Muscle layer of duodenum (tissue), 2 donors: ENCODE measurements around the gene SELENON.

Source experiments
- H3K27ac ChIP-seq: one replicate; pipeline ENCODE4 v1.7.0; 2013; ENCODE audit warnings: mild to moderate bottlenecking, low read length
- H3K27me3 ChIP-seq: one replicate; pipeline ENCODE4 v1.7.0; 2013; ENCODE audit warnings: low read depth, mild to moderate bottlenecking, control low read depth, low read length
- H3K36me3 ChIP-seq, 2 donors: one replicate each; pipeline ENCODE4 v1.7.0; 2013; ENCODE audit warnings: low read length in 2 of 2, control low read depth in 1 of 2, mild to moderate bottlenecking in 1 of 2; ENCODE audit not compliant: insufficient read depth in 2 of 2, control insufficient read depth in 1 of 2
- H3K4me1 ChIP-seq, 2 donors: one replicate each; pipeline ENCODE4 v1.7.0; 2013; ENCODE audit warnings: low read length in 2 of 2, mild to moderate bottlenecking in 2 of 2, control low read depth in 1 of 2, moderate library complexity in 1 of 2; ENCODE audit not compliant: insufficient read depth in 2 of 2, control insufficient read depth in 1 of 2
- H3K4me3 ChIP-seq, 2 donors: one replicate each; pipeline ENCODE4 v1.7.0; 2013; ENCODE audit warnings: low read length in 2 of 2, low read depth in 1 of 2, mild to moderate bottlenecking in 1 of 2
- H3K9me3 ChIP-seq, 2 donors: one replicate each; pipeline ENCODE4 v1.7.0; 2013; ENCODE audit warnings: low read length in 2 of 2, control low read depth in 1 of 2, mild to moderate bottlenecking in 1 of 2; ENCODE audit not compliant: control insufficient read depth in 1 of 2
- donor health status: healthy.

SELENON gene

DNA sequence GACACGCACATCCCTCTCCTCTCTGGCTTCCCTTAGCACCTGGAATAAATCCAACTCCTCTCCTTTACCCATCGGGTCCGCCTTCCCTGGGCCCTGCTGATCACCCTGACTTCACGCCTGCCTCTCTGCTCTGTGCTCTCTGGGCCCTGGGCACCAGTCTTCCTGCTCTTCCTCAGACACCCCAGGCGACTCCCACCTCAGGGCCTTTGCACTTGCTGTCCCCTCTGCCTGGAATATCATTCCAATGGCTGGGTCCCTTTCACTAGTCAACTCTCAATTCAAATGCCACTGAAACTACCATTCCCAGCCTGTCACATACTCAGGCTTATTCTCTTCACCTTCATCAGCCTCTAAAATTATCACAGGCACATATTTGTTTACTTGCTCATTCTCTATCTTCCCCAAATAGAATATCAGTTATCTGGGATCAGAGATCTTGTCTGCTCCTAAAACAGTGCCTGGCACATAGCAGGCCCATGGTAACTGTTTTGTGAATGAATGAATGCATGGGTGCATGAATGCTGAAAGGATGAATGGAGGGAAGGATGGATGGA, 27.2 kb upstream of the SELENON start:
- H3K4me1 ChIP-seq = peaks cover 6 to 45% of the 10 kb centered on the region in 2 donors
- H3K27me3 ChIP-seq = no peaks in the 10 kb centered on the region
- H3K4me3 ChIP-seq = no peak overlapping the region
- no peaks in the 10 kb centered on the region for H3K9me3 ChIP-seq
- no peak overlapping the region for H3K27ac ChIP-seq
- peaks cover 3 to 8% of the 10 kb centered on the region in 2 donors for H3K36me3 ChIP-seq

DNA sequence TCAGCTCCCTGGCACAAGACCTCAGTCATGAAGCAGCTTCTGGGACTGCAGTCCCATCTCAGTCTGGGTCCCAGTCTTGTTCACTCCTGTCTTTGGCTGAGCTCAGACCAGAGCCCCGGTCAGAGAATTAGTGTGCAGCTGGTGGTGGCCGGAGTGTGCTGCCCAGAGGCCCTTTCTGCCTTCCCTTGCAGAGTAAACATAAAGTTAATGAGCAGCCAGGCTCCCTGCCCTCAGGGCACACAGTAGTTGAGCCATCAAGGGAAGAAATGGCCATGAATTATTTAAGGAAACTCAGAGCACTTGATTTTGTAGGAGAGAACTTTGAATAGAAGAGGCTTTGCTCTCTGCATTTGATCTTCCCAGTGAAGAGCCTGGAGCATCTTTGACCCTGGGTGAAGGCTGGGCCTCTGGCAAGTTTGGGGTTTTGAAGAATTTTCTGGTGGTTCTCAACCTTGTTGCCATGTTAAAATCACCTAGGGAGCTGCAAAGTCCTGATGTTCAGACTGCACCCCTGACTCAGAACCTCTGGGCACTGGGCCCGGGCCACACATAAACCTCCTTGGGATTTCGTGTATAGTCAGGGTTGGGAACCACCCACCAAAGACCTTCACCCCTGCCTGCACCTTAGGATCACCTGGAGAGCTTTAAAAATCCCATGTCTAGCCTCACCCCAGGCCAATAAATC, 26.4 kb upstream of the SELENON start:
- H3K4me1 ChIP-seq = peaks cover 6 to 45% of the 10 kb centered on the region in 2 donors
- peaks cover 7 to 12% of the 10 kb centered on the region in 2 donors for H3K36me3 ChIP-seq
- no peak overlapping the region for H3K27ac ChIP-seq
- no peaks in the 10 kb centered on the region for H3K9me3 ChIP-seq
- no peaks in the 10 kb centered on the region for H3K27me3 ChIP-seq
- no peak overlapping the region for H3K4me3 ChIP-seq

GRCh38 chr1:25774206-25774803, 25.7 kb upstream of the SELENON start:
- Histone ChIP-seq H3K36me3 (peaks cover 8 to 12% of the 10 kb centered on the region in 2 donors), H3K4me3 (no peak overlapping the region), H3K9me3 (no peaks in the 10 kb centered on the region), H3K27me3 (no peaks in the 10 kb centered on the region), H3K4me1 (peaks cover 6 to 45% of the 10 kb centered on the region in 2 donors), H3K27ac (no peak overlapping the region)

GRCh38 chr1:25774921-25775771, 24.8 kb upstream of the SELENON start:
- Histone ChIP-seq H3K36me3 (peaks cover 8 to 12% of the 10 kb centered on the region in 2 donors), H3K27ac (no peak overlapping the region), H3K4me1 (peaks cover 4 to 47% of the 10 kb centered on the region in 2 donors), H3K27me3 (no peaks in the 10 kb centered on the region), H3K4me3 (no peak overlapping the region), H3K9me3 (no peaks in the 10 kb centered on the region)

GRCh38 chr1:25779388-25779787, 20.6 kb upstream of the SELENON start:
- no peaks in the 10 kb centered on the region for H3K9me3 ChIP-seq
- H3K36me3 ChIP-seq = peaks cover 5 to 7% of the 10 kb centered on the region in 2 donors

GRCh38 chr1:25779894-25780293, 20.1 kb upstream of the SELENON start:
- H3K27me3 ChIP-seq = no peaks in the 10 kb centered on the region
- peaks cover 0 to 26% of the 10 kb centered on the region in 2 donors for H3K4me1 ChIP-seq
- no peak overlapping the region for H3K4me3 ChIP-seq
- no peaks in the 10 kb centered on the region for H3K9me3 ChIP-seq
- peaks cover 5 to 7% of the 10 kb centered on the region in 2 donors for H3K36me3 ChIP-seq
- no peak overlapping the region for H3K27ac ChIP-seq

More at GRCh38 chr1:25779388-25779787, 20.6 kb upstream of the SELENON start:
- H3K4me1 ChIP-seq = peaks cover 0 to 26% of the 10 kb centered on the region in 2 donors
- no peak overlapping the region for H3K27ac ChIP-seq
- no peaks in the 10 kb centered on the region for H3K27me3 ChIP-seq
- no peak overlapping the region for H3K4me3 ChIP-seq

- no peaks in the 10 kb centered on the region for H3K9me3 ChIP-seq
- no peak overlapping the region for H3K4me3 ChIP-seq
- H3K4me1 ChIP-seq = peaks cover 0 to 22% of the 10 kb centered on the region in 2 donors
- H3K27ac ChIP-seq = no peak overlapping the region
- H3K27me3 ChIP-seq = no peaks in the 10 kb centered on the region
- peaks cover 5 to 7% of the 10 kb centered on the region in 2 donors for H3K36me3 ChIP-seq
These were observed 19.5 kb upstream of the SELENON start for GRCh38 chr1:25780318-25781129.

- peaks cover 5 to 7% of the 10 kb centered on the region in 2 donors for H3K36me3 ChIP-seq
- H3K27ac ChIP-seq = no peak overlapping the region
- no peaks in the 10 kb centered on the region for H3K27me3 ChIP-seq
- H3K9me3 ChIP-seq = no peaks in the 10 kb centered on the region
- H3K4me1 ChIP-seq = peaks cover 0 to 24% of the 10 kb centered on the region in 2 donors
- no peak overlapping the region for H3K4me3 ChIP-seq
These were observed 18.9 kb upstream of the SELENON start for GRCh38 chr1:25781130-25781433.

DNA sequence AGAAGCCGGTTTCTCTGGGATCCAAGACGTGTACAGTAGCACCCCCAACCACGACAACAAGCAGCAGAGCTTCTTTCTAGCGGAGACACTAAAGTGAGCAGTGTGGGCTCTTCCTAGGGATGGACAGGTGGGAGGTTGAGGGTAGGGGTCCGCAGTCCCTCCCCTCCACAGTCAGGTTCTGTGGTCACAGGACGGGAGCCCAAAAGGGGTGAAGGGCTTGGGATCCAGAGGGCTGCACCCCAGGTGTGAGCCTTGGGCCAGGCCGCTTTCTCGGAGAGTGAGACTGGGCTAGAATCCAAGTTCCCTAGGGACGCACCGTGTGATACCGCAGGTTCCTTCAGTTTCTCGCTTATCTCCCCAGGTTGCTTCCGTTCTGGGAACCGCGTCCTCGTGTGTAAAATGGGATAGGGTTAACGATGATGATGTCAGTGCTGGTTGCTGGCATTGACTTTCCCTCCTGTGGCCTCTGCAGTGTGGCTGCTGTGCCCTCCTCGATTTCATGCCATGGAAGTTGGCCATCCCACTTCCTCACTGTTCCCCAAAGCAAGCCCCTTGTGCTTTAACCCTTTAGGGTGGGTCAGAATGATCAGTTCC, 17.3 kb upstream of the SELENON start:
- peaks cover 11 to 39% of the 10 kb centered on the region in 2 donors for H3K4me1 ChIP-seq
- no peak overlapping the region for H3K4me3 ChIP-seq
- H3K9me3 ChIP-seq = no peaks in the 10 kb centered on the region
- peaks cover 4 to 5% of the 10 kb centered on the region in 2 donors for H3K36me3 ChIP-seq
- no peaks in the 10 kb centered on the region for H3K27me3 ChIP-seq
- H3K27ac ChIP-seq = no peak overlapping the region

- Histone ChIP-seq H3K4me3 (no peak overlapping the region), H3K4me1 (peaks cover 11 to 39% of the 10 kb centered on the region in 2 donors), H3K36me3 (no peaks in the 10 kb centered on the region), H3K9me3 (no peaks in the 10 kb centered on the region), H3K27ac (no peak overlapping the region), H3K27me3 (no peaks in the 10 kb centered on the region)
These were observed 15.4 kb upstream of the SELENON start for GRCh38 chr1:25784575-25785051.
